K562 (cell line): ENCODE data around the gene CCNQ. TPM values are rescaled to one million over a fixed set of nuclear protein-coding genes. Genes with fewer than 3 reads are reported as not detected.

ENCODE experiments used
- ATAC-seq: fragments of 200-7000 bp; cut with Tn5 transposase; 3 replicates; pipeline ENCODE4 v1.9.1; 2020; ENCODE audit warnings: moderate library complexity
- BruUV-seq: library from RNA; stranded (reverse); fragments of 400-500 nt; replicated peaks from 2 replicates; lab custom pipeline; 2021; lab: Mats Ljungman, UMichigan
- CTCF ChIA-PET: fragments of 300-600 bp; formaldehyde crosslinking; extraction: SDS; loops from one replicate; lab custom pipeline; 2021; ENCODE audit warnings: low intra/inter-chr PET ratio; lab: Yijun Ruan, JAX
- POLR2A ChIA-PET: fragments of 300-600, 350-650 bp; sonication (Branson Sonifier 250); formaldehyde crosslinking; extraction: SDS; loops from one replicate; lab custom pipeline; 2021; ENCODE audit warnings: antibody characterized with exemption, inconsistent platforms; lab: Yijun Ruan, JAX
- DNase-seq, 4 experiments: peaks; one replicate each; pipeline versions ENCODE4 v3.0.0 to v3.0.0-alpha.2; 2011 to 2018; ENCODE audit warnings: low spot score in 3 of 4, mixed read lengths in 3 of 4; ENCODE audit errors: extremely low read depth in 1 of 4
- FAIRE-seq: peaks from 2 replicates; lab custom pipeline; 2011; peaks lifted over from hg19 to GRCh38; lab: Jason Lieb, UNC
- H2AFZ ChIP-seq: 2 replicates; pipeline ENCODE4 v1.6.0; 2011; ENCODE audit warnings: low read depth, low read length, control low read depth, inconsistent platforms
- H3K27ac ChIP-seq: fragments of 200-600 bp; 3 replicates; pipeline ENCODE4 v1.8.0; 2011; ENCODE audit warnings: low read depth, mild to moderate bottlenecking, control low read depth, inconsistent platforms, low read length, moderate library complexity, mixed read lengths; ENCODE audit errors: extremely low read depth
- H3K27me3 ChIP-seq, 2 experiments: fragments of 300-600 bp in 1 of 2; 2 replicates in 1 of 2; 3 replicates in 1 of 2; pipeline versions ENCODE4 v1.6.0 to v1.8.0; 2011; ENCODE audit warnings: inconsistent platforms in 2 of 2, low read length in 2 of 2, mild to moderate bottlenecking in 1 of 2, mixed read lengths in 1 of 2, moderate library complexity in 1 of 2; ENCODE audit not compliant: control insufficient read depth in 2 of 2, insufficient read depth in 2 of 2
- H3K36me3 ChIP-seq: fragments of 300-600 bp; 3 replicates; pipeline ENCODE4 v1.8.0; 2011; ENCODE audit warnings: mild to moderate bottlenecking, low read length, inconsistent platforms; ENCODE audit not compliant: control insufficient read depth, insufficient read depth
- H3K4me1 ChIP-seq, 2 experiments: fragments of 200-600 bp in 1 of 2; replicated peaks in 1 of 2; 2 replicates in 1 of 2; 3 replicates in 1 of 2; pipeline versions ENCODE4 v1.5.1 to v1.8.0; 2011; ENCODE audit warnings: inconsistent platforms in 2 of 2, low read length in 2 of 2, mild to moderate bottlenecking in 1 of 2, mixed read lengths in 1 of 2, moderate library complexity in 1 of 2; ENCODE audit not compliant: control insufficient read depth in 2 of 2, insufficient read depth in 2 of 2
- H3K4me2 ChIP-seq: 2 replicates; pipeline ENCODE4 v1.6.1; 2011; ENCODE audit warnings: low read length, control low read depth, inconsistent platforms, mixed read lengths; ENCODE audit not compliant: insufficient read depth
- H3K4me3 ChIP-seq: fragments of 200-600 bp; sonication (generic), shearing (Covaris generic); 2 replicates; pipeline ENCODE4 v1.5.1; 2016; ENCODE audit warnings: control low read depth, inconsistent platforms
- H3K79me2 ChIP-seq: fragments of 200-600 bp; 3 replicates; pipeline ENCODE4 v1.8.0; 2011; ENCODE audit warnings: low read length, inconsistent platforms; ENCODE audit not compliant: control insufficient read depth, insufficient read depth
- H3K9ac ChIP-seq, 2 experiments: 2 replicates each; pipeline versions ENCODE4 v1.6.0 to v1.6.1; 2011; ENCODE audit warnings: low read depth in 2 of 2, low read length in 2 of 2, control low read depth in 1 of 2, inconsistent platforms in 1 of 2, mild to moderate bottlenecking in 1 of 2, mixed read lengths in 1 of 2; ENCODE audit not compliant: insufficient read depth in 1 of 2
- H3K9me1 ChIP-seq: one replicate; pipeline ENCODE4 v1.6.0; 2011; ENCODE audit warnings: inconsistent platforms, mild to moderate bottlenecking, low read length, moderate library complexity; ENCODE audit not compliant: control insufficient read depth, insufficient read depth
- H3K9me3 ChIP-seq: replicated peaks from 2 replicates; pipeline ENCODE4 v1.5.1; 2011; ENCODE audit warnings: low read depth, low read length, inconsistent platforms; ENCODE audit not compliant: control insufficient read depth, insufficient read depth
- H4K20me1 ChIP-seq: replicated peaks from 2 replicates; pipeline ENCODE4 v1.6.1; 2011; ENCODE audit warnings: low read length, inconsistent platforms, mixed read lengths; ENCODE audit not compliant: control insufficient read depth, insufficient read depth
- ETV5 ChIP-seq: sonication (generic); formaldehyde crosslinking; IDR thresholded peaks from 2 replicates; pipeline ENCODE4 v1.4.0; 2020; ENCODE audit warnings: low read depth, mild to moderate bottlenecking, missing genetic modification reagents
- MAZ ChIP-seq, 2 experiments: fragments of 450-650 bp in 1 of 2; sonication (generic) in 1 of 2; formaldehyde crosslinking; IDR thresholded peaks in 1 of 2; conservative IDR thresholded peaks in 1 of 2; 2 replicates each; pipeline versions ENCODE4 v1.4.0 to v1.5.0; 2020; ENCODE audit warnings: mild to moderate bottlenecking in 1 of 2, missing genetic modification reagents in 1 of 2
- NRF1 ChIP-seq, 2 experiments: fragments of 450-650 bp; IDR thresholded peaks in 1 of 2; conservative IDR thresholded peaks in 1 of 2; 2 replicates each; pipeline ENCODE4 v1.6.1; 2014; ENCODE audit warnings: mild to moderate bottlenecking in 2 of 2
- RAD21 ChIP-seq, 2 experiments: fragments of 250-450 bp in 1 of 2; fragments of 450-650 bp in 1 of 2; sonication (Bioruptor Pico) in 1 of 2; formaldehyde crosslinking in 1 of 2; IDR thresholded peaks in 1 of 2; conservative IDR thresholded peaks in 1 of 2; 2 replicates each; pipeline versions ENCODE4 v1.4.0 to v1.8.0; 2020 to 2022; ENCODE audit warnings: mild to moderate bottlenecking in 2 of 2, moderate library complexity in 1 of 2
- TOE1 ChIP-seq, 2 experiments: fragments of 450-650 bp in 1 of 2; sonication (generic) in 1 of 2; formaldehyde crosslinking in 1 of 2; IDR thresholded peaks; 2 replicates each; pipeline versions ENCODE4 v1.7.1 to v1.8.0; 2016 to 2022; ENCODE audit warnings: borderline replicate concordance in 2 of 2, mild to moderate bottlenecking in 2 of 2, antibody characterized with exemption in 1 of 2, inconsistent platforms in 1 of 2, low read depth in 1 of 2, missing genetic modification reagents in 1 of 2, moderate library complexity in 1 of 2
- WGBS: fragments of 100-300 bp; shearing (Covaris generic); methylation state at CpG from one replicate; pipeline ENCODE4 v1.1.6; 2016; ENCODE audit warnings: low coverage, mixed read lengths; ENCODE audit not compliant: insufficient coverage; ENCODE audit errors: missing lambda C conversion rate; 5-methylcytosine and 5-hydroxymethylcytosine counted together
- in situ Hi-C: fragments of 300-500 bp; cut with MboI; formaldehyde crosslinking; loops from 4 replicates; pipeline ENCODE4 v1.15.0; 2018; ENCODE audit warnings: inconsistent platforms, mixed read lengths
- intact Hi-C: fragments of 100-400 bp; cut with micrococcal nuclease; formaldehyde crosslinking; loops from 2 replicates; pipeline ENCODE4 v1.14.2; 2022
- polyA plus RNA-seq, 8 experiments: library from polyadenylated mRNA; depleted of rRNA in 4 of 8; stranded (reverse) in 5 of 8; unstranded in 3 of 8; fragments of >200 nt; fragmentation: Nextera tagmentation in 2 of 8; fragmentation: Illumina TruSeq in 1 of 8; extraction: Ambion mirVana in 2 of 8; extraction: Trizol in 1 of 8; gene quantifications; 2 replicates each; pipeline versions ENCODE4 v1.2.1 to v1.2.3, GENCODE V29; 2011 to 2014; ENCODE audit warnings: inconsistent platforms in 1 of 8, missing spikeins in 1 of 8
- total RNA-seq, 7 experiments: library from RNA; depleted of rRNA in 6 of 7; stranded (reverse); fragments of >200 nt in 6 of 7; fragmentation: Illumina TruSeq in 2 of 7; extraction: Trizol in 2 of 7; gene quantifications; 2 replicates each; pipeline versions ENCODE4 v1.2.1 to v1.2.3, GENCODE V29; 2011 to 2021; ENCODE audit warnings: low replicate concordance in 1 of 7
- TF ChIP-seq, protein P1 (sequence below): fragments of 200-800 bp; sonication (Bioruptor generic); IDR thresholded peaks from 2 replicates; pipeline ENCODE4 v1.6.1; 2017; ENCODE audit warnings: missing genetic modification characterization, missing compliant biosample characterization
- TF ChIP-seq, protein P2 (sequence below), 3 experiments: IDR thresholded peaks in 2 of 3; conservative IDR thresholded peaks in 1 of 3; 2 replicates each; pipeline ENCODE4 v1.5.1; 2011 to 2012; ENCODE audit warnings: low read length in 3 of 3, mild to moderate bottlenecking in 3 of 3, control low read depth in 2 of 3, improper control_type of control experiment in 1 of 3, inconsistent platforms in 1 of 3, low read depth in 1 of 3, mixed read lengths in 1 of 3, moderate library complexity in 1 of 3; ENCODE audit not compliant: insufficient read depth in 2 of 3

CCNQ gene
- total and polyA plus RNA-seq, 9 of the 15 experiments (the other 6 are each of a cell fraction or from before 2014, with no cell fraction given): 0.92 to 53.8 (median 25.3) TPM

DNA sequence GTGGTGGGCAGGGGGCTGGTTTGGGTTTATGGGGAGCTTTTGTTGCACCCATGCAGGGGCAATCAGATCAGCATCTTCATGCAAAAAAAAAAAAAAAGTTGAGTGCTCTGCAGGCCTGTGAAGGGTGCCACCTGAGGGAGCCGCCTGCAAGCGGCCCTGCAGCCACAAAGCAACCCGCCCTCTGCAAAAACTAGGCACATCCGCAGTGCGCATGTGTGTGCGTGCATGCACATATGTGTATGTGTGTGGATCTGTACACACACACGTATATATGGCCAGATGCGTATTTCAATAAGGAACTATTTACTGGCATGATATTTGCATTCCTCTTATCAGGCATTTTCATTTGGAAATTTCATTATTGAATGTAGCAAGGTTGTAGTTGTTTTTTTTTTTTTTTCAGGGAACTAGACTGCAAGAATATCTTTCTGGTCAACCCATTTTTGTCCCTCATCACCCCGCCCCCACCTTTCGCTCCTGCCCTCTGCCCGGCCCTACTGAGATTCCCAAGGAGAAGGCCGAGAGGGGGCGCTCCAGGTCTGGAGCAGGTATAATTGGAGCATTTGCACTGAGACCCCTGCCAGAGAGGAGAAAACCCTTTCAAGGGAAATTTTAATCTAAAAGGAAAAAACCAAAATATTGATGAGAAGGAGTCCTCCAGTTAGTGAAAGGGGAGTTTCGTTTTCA lies 18.1 kb downstream of the CCNQ start:
- CTCF ChIA-PET: interaction anchor here (1.0 kb wide), 1 partner anchor 127 kb away, joined by 5 read pairs; no protein-coding TSS in a partner anchor
- peak; percentile 77 for ATAC-seq
- peak; percentile 79 to 80 for TF ChIP-seq NRF1 (conservative IDR thresholded peaks at IDR 0.05 in 1 of 2, IDR thresholded peaks at IDR 0.05 in 1 of 2)
- TF ChIP-seq, protein P1, sequence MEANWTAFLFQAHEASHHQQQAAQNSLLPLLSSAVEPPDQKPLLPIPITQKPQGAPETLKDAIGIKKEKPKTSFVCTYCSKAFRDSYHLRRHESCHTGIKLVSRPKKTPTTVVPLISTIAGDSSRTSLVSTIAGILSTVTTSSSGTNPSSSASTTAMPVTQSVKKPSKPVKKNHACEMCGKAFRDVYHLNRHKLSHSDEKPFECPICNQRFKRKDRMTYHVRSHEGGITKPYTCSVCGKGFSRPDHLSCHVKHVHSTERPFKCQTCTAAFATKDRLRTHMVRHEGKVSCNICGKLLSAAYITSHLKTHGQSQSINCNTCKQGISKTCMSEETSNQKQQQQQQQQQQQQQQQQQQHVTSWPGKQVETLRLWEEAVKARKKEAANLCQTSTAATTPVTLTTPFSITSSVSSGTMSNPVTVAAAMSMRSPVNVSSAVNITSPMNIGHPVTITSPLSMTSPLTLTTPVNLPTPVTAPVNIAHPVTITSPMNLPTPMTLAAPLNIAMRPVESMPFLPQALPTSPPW (CRISPR knock-in tag): peak; percentile 26; the same call in 1 of the 2 replicates
- TF ChIP-seq, protein P2, sequence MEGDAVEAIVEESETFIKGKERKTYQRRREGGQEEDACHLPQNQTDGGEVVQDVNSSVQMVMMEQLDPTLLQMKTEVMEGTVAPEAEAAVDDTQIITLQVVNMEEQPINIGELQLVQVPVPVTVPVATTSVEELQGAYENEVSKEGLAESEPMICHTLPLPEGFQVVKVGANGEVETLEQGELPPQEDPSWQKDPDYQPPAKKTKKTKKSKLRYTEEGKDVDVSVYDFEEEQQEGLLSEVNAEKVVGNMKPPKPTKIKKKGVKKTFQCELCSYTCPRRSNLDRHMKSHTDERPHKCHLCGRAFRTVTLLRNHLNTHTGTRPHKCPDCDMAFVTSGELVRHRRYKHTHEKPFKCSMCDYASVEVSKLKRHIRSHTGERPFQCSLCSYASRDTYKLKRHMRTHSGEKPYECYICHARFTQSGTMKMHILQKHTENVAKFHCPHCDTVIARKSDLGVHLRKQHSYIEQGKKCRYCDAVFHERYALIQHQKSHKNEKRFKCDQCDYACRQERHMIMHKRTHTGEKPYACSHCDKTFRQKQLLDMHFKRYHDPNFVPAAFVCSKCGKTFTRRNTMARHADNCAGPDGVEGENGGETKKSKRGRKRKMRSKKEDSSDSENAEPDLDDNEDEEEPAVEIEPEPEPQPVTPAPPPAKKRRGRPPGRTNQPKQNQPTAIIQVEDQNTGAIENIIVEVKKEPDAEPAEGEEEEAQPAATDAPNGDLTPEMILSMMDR (IDR thresholded peaks at IDR 0.05 in 2 of 3, conservative IDR thresholded peaks at IDR 0.05 in 1 of 3; ENCODE audit: insufficient read depth in 2 of 3, low read depth in 1 of 3, low read length in 3 of 3): peak; percentile 62 to 68 (median 64); a peak in 5 of 6 replicates
- peak; percentile 26 to 44 for TF ChIP-seq RAD21 (CRISPR knock-in tag; conservative IDR thresholded peaks at IDR 0.05 in 1 of 2, IDR thresholded peaks at IDR 0.05 in 1 of 2)
- TF ChIP-seq TOE1 (IDR thresholded peaks at IDR 0.05; ENCODE audit: borderline replicate concordance): no peak
- no peak for TF ChIP-seq TOE1 (CRISPR knock-in tag; IDR thresholded peaks at IDR 0.05; ENCODE audit: borderline replicate concordance, low read depth)
- TF ChIP-seq ETV5 (CRISPR knock-in tag): no peak
- peak in 1 of 2 experiments; percentile 45; a peak in 1 of 4 replicates for TF ChIP-seq MAZ (CRISPR knock-in tag; conservative IDR thresholded peaks at IDR 0.05 in 1 of 2, IDR thresholded peaks at IDR 0.05 in 1 of 2)
- TF ChIP-seq, all 486 proteins: peak for 5
- intact Hi-C loops (loop anchor here (2.0 kb wide), 1 partner anchor 70 kb away; no protein-coding TSS in a partner anchor), in situ Hi-C loops (no loop called here)
- no peaks in the 10 kb centered on the region for H3K36me3 ChIP-seq
- no peak overlapping the region for H3K27ac ChIP-seq
- no peaks in the 10 kb centered on the region for H3K9me3 ChIP-seq
- no TSS peak for BruUV-seq
- H3K9me1 ChIP-seq: no peaks in the 10 kb centered on the region
- H3K4me1 ChIP-seq: peaks cover 0 to 4% of the 10 kb centered on the region in 2 experiments; a peak in 3 of 5 replicates
- no peak overlapping the region for H3K4me2 ChIP-seq
- no peak overlapping the region for H3K9ac ChIP-seq
- no peak overlapping the region for H2AFZ ChIP-seq
- 0 out of 2 replicates have a peak, but pooled peaks cover 3% of the 10 kb centered on the region for H4K20me1 ChIP-seq
- H3K4me3 ChIP-seq: no peak overlapping the region
- H3K79me2 ChIP-seq: no peaks in the 10 kb centered on the region
- 9% methylated on average over 12 of the region's 14 CpGs for WGBS
- H3K27me3 ChIP-seq: peaks cover 4 to 23% of the 10 kb centered on the region in 2 experiments; a peak in 4 of 5 replicates
- FAIRE-seq: peak; percentile 32
- POLR2A ChIA-PET: no interaction called here
- DNase-seq: peak; percentile 52 to 64 (median 63)
